Keratinocyte (primary cell): ENCODE data around the gene PHOX2A. TPM values are rescaled to one million over a fixed set of nuclear protein-coding genes. Genes with fewer than 3 reads are reported as not detected.

Experiments
- DNase-seq: peaks from one replicate; pipeline ENCODE4 v3.0.0-alpha.2; 2011; ENCODE audit warnings: low read depth, missing footprints, low spot score
- FAIRE-seq: peaks from 2 replicates; lab custom pipeline; 2011; peaks lifted over from hg19 to GRCh38; lab: Jason Lieb, UNC
- H2AFZ ChIP-seq: 2 replicates; pipeline ENCODE4 v1.6.0; 2012; ENCODE audit warnings: low read length, control low read depth, inconsistent platforms; ENCODE audit not compliant: control insufficient read depth
- H3K27ac ChIP-seq: 2 replicates; pipeline ENCODE4 v1.5.1; 2011; ENCODE audit warnings: low read length; ENCODE audit not compliant: control insufficient read depth, insufficient read depth
- H3K27me3 ChIP-seq: 3 replicates; pipeline ENCODE4 v1.6.0; 2011; ENCODE audit warnings: low read length; ENCODE audit not compliant: control insufficient read depth, insufficient read depth; ENCODE audit errors: extremely low read depth
- H3K36me3 ChIP-seq, 2 experiments: 2 replicates in 1 of 2; 3 replicates in 1 of 2; pipeline ENCODE4 v1.5.1; 2011; ENCODE audit warnings: low read length in 2 of 2, mild to moderate bottlenecking in 1 of 2; ENCODE audit not compliant: control insufficient read depth in 2 of 2, insufficient read depth in 2 of 2; ENCODE audit errors: extremely low read depth in 1 of 2
- H3K4me1 ChIP-seq: 3 replicates; pipeline ENCODE4 v1.5.1; 2011; ENCODE audit warnings: low read length; ENCODE audit not compliant: control insufficient read depth, insufficient read depth; ENCODE audit errors: extremely low read depth
- H3K4me2 ChIP-seq: 3 replicates; pipeline ENCODE4 v1.6.0; 2011; ENCODE audit warnings: low read depth, low read length; ENCODE audit not compliant: control insufficient read depth, insufficient read depth; ENCODE audit errors: extremely low read depth
- H3K4me3 ChIP-seq, 3 experiments: fragments of 200-600 bp in 1 of 3; sonication (generic) in 1 of 3; 2 replicates in 2 of 3; 3 replicates in 1 of 3; pipeline ENCODE4 v1.5.1; 2011 to 2016; ENCODE audit warnings: low read length in 3 of 3, mild to moderate bottlenecking in 3 of 3, control low read depth in 2 of 3, inconsistent platforms in 1 of 3, low read depth in 1 of 3, mixed read lengths in 1 of 3, mixed run types in 1 of 3, moderate library complexity in 1 of 3; ENCODE audit not compliant: control insufficient read depth in 2 of 3, insufficient read depth in 2 of 3; ENCODE audit errors: extremely low read depth in 1 of 3
- H3K79me2 ChIP-seq: 2 replicates; pipeline ENCODE4 v1.6.0; 2012; ENCODE audit warnings: low read length; ENCODE audit not compliant: control insufficient read depth, insufficient read depth
- H3K9ac ChIP-seq: 3 replicates; pipeline ENCODE4 v1.6.0; 2011; ENCODE audit warnings: low read length; ENCODE audit not compliant: control insufficient read depth, insufficient read depth; ENCODE audit errors: extremely low read depth
- H3K9me1 ChIP-seq: 3 replicates; pipeline ENCODE4 v1.6.0; 2011; ENCODE audit warnings: low read length; ENCODE audit not compliant: control insufficient read depth, insufficient read depth; ENCODE audit errors: extremely low read depth
- H3K9me3 ChIP-seq: 2 replicates; pipeline ENCODE4 v1.5.1; 2012; ENCODE audit warnings: low read depth, low read length; ENCODE audit not compliant: control insufficient read depth
- H4K20me1 ChIP-seq: 3 replicates; pipeline ENCODE4 v1.6.0; 2011; ENCODE audit warnings: low read length; ENCODE audit not compliant: control insufficient read depth, insufficient read depth; ENCODE audit errors: extremely low read depth
- CTCF ChIP-seq, 3 experiments: IDR thresholded peaks in 1 of 3; conservative IDR thresholded peaks in 1 of 3; optimal IDR thresholded peaks in 1 of 3; 2 replicates in 2 of 3; 3 replicates in 1 of 3; pipeline versions ENCODE3 to v1.5.1; 2011; ENCODE audit warnings: low read length in 3 of 3, mild to moderate bottlenecking in 3 of 3, moderate library complexity in 2 of 3, control low read depth in 1 of 3, inconsistent platforms in 1 of 3; ENCODE audit not compliant: insufficient read depth in 2 of 3; ENCODE audit errors: extremely low read depth in 1 of 3
- EZH2 ChIP-seq: IDR thresholded peaks from one replicate; pipeline ENCODE4 v1.6.1; 2012; ENCODE audit warnings: inconsistent platforms, mild to moderate bottlenecking, low read length, moderate library complexity
- dilution Hi-C: fragments of 300-500 bp; cut with MboI; formaldehyde crosslinking; loops from one replicate; pipeline ENCODE4 v1.7.0; 2020; ENCODE audit warnings: low sequenced_read_pairs; ENCODE audit not compliant: extremely low pct_ligation_motif_present
- polyA plus RNA-seq, 5 experiments: library from polyadenylated mRNA; depleted of rRNA in 3 of 5; stranded (reverse) in 3 of 5; stranded (forward) in 1 of 5; unstranded in 1 of 5; fragments of >200 nt; gene quantifications; 1 replicate in 1 of 5; 2 replicates in 3 of 5; 3 replicates in 1 of 5; pipeline versions ENCODE4 v1.2.1 to v1.2.3, GENCODE V29; 2011 to 2012; ENCODE audit warnings: missing spikeins in 2 of 5, low read depth in 1 of 5, low replicate concordance in 1 of 5

The PHOX2A gene
- polyA plus RNA-seq, 1 donor (not counting 4 experiments of a cell fraction or from before 2014, with no cell fraction given), result not detected

GRCh38 chr11:72287293-72287692 is 43.3 kb upstream of the PHOX2A start:
- no peaks in the 10 kb centered on the region for H3K9me3 ChIP-seq
- no peak overlapping the region for H3K9ac ChIP-seq
- H3K36me3 ChIP-seq, result no peaks in the 10 kb centered on the region
- H3K9me1 ChIP-seq, result no peaks in the 10 kb centered on the region
- no peak overlapping the region for H2AFZ ChIP-seq
- dilution Hi-C loops, result no loop called here
- H3K27me3 ChIP-seq, result no peaks in the 10 kb centered on the region
- no peak for FAIRE-seq
- no peaks in the 10 kb centered on the region for H4K20me1 ChIP-seq
- no peaks in the 10 kb centered on the region for H3K4me1 ChIP-seq
- H3K79me2 ChIP-seq, result no peaks in the 10 kb centered on the region
- TF ChIP-seq CTCF (optimal IDR thresholded peaks at IDR 0.05 in 1 of 3, IDR thresholded peaks at IDR 0.05 in 1 of 3, conservative IDR thresholded peaks at IDR 0.05 in 1 of 3; ENCODE audit: extremely low read depth in 1 of 3, insufficient read depth in 2 of 3, low read length in 3 of 3) (no peak), EZH2 (no peak)
- no peak for DNase-seq
- H3K27ac ChIP-seq, result no peak overlapping the region
- H3K4me2 ChIP-seq, result no peak overlapping the region
- H3K4me3 ChIP-seq, result no peak overlapping the region

GRCh38 chr11:72283947-72284346 is 40.0 kb upstream of the PHOX2A start:
- no peaks in the 10 kb centered on the region for H3K36me3 ChIP-seq
- no peaks in the 10 kb centered on the region for H3K9me3 ChIP-seq
- dilution Hi-C loops, result no loop called here
- no peak overlapping the region for H3K9ac ChIP-seq
- no peak overlapping the region for H2AFZ ChIP-seq
- no peak overlapping the region for H3K4me3 ChIP-seq
- no peak overlapping the region for H3K4me2 ChIP-seq
- DNase-seq, result no peak
- peaks cover 2% of the 10 kb centered on the region for H3K4me1 ChIP-seq
- no peaks in the 10 kb centered on the region for H3K27me3 ChIP-seq
- FAIRE-seq, result no peak
- TF ChIP-seq CTCF (optimal IDR thresholded peaks at IDR 0.05 in 1 of 3, IDR thresholded peaks at IDR 0.05 in 1 of 3, conservative IDR thresholded peaks at IDR 0.05 in 1 of 3; ENCODE audit: extremely low read depth in 1 of 3, insufficient read depth in 2 of 3, low read length in 3 of 3), result no peak
- no peak for TF ChIP-seq EZH2
- no peaks in the 10 kb centered on the region for H3K9me1 ChIP-seq
- no peaks in the 10 kb centered on the region for H4K20me1 ChIP-seq
- no peak overlapping the region for H3K27ac ChIP-seq
- no peaks in the 10 kb centered on the region for H3K79me2 ChIP-seq
